NCI-H345 treated with DMSO at 0.1 percent for 48 hours (cell line): ENCODE data around the gene NOSIP.
A peak's percentile ranks its signal among the peaks of the same experiment; 100 is the strongest.

ENCODE experiments used
- DNase-seq: peaks from one replicate; lab custom pipeline; 2025; ENCODE audit not compliant: unreplicated experiment; lab: John Stamatoyannopoulos, UW

Gene NOSIP

GRCh38 chr19:49573009-49573408, 7.3 kb downstream of the NOSIP start:
- no peak for DNase-seq

DNA sequence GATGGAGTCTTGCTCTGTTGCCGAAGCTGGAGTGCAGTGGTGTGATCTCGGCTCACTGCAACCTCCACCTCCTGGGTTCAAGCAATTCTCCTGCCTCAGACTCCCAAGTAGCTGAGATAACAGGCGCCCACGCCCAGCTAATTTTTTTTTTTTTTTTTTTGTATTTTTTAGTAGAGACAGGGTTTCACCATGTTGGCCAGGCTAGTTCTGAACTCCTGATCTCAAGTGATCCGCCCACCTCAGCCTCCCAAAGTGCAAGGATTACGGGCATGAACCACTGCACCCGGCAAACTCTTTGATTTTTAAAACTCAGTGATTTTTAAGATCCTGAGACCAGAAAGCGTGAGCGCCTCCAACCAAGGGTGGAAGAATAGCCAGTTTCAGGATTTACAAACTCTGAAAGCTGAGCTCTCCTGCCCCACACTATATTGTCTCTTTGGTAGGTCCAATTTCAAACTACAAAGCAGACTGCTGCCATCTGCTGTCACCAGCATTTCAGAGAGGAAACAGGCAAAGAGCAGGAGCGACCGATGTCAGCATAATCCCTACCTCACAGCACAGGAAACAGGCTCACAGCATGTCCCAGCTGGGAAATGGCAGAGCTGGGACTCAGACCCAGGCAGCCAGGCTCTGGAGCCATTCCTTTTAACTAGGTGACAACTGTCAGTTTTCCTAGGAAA, 9.2 kb downstream of the NOSIP start:
- no peak for DNase-seq

GRCh38 chr19:49570138-49570856, 10.1 kb downstream of the NOSIP start:
- peak; percentile 53 for DNase-seq

GRCh38 chr19:49567861-49568441, 12.4 kb downstream of the NOSIP start:
- no peak for DNase-seq

DNA sequence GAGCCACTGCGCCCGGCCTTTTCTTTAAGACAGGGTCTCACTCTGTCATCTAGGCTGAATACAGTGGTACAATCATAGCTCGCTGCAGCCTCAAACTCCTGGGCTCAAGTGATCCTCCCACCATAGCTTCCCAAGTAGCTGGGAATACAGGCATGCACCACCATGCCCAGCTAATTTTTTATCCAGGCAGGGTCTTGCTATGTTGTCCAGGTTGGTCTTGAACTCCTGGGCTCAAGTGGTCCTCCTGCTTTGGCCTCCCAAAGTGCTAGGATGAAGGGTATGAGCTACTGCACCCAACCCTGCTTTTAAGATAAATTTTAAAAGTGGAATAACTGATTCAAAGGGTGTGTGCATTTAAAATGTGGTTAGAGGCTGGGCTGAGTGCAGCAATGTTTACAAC, 14.1 kb downstream of the NOSIP start:
- DNase-seq, result no peak

- DNase-seq, result no peak
These were observed 15.1 kb downstream of the NOSIP start for GRCh38 chr19:49565261-49565660.

DNA sequence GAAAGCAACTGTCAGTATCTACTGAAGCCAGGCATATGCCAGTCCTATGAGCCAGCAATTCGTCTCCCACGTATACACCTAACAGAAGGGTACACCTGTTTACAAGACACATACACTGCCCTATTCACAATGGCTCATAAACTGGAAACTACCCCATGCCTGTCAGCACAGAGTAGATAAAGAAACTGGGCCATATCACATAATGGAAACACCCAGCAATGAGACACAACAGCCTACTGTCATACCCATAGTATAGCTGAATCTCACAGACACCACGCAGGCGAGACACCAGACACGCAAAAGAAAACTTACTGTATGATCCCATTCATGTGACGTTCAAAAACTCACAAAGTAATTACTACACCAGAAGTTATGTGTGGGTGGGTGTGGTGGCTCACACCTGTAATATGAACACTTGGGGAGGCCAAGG, 15.7 kb downstream of the NOSIP start:
- no peak for DNase-seq

DNA sequence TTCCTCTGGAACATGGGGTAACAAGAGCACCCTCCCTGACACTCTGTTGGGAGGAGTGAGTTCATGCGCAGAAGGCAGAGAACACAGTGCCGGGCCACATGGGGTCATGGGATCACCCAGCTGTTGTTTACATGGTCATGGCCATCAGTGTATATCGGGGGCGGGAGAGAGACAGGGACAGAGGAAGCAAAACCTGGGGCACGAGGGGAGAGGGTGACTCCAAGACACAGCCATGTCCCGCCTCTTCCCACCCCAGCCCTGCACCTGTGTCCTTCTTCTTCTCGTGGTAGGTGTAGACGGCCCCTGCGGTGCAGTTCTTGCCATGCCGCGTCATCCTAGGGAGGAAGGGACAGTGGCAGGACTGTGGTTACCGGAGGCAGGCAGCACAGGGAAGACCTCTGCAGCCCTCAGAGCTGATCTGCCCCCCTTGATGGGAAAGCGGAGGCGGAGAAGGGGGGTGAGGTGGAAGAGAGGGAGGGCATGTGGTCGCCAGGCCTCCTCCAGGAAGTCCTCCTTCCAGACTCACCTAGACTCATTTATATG, 19.9 kb downstream of the NOSIP start:
- DNase-seq, result no peak

DNA sequence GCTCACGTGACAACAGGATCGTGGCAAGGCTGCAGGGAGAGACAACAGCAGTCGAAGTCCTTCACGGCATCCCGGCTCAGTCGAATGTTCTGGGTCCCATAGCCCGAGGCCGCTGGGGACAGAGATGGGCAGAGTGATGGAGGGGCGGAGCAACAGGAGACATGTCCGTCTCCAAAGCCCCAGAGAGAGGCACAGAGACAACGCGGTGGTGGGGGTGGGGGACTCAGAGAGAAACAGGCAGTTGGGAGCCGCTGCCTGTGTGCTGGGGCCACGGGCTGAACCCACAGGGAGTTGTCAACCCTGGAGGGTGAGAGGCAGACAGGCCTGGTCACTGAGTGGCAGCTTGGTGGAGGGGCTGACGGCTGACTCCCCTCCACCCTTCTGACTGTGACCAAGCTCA, 20.4 kb downstream of the NOSIP start:
- DNase-seq, result no peak

GRCh38 chr19:49559443-49559842, 20.9 kb downstream of the NOSIP start:
- no peak for DNase-seq

- no peak for DNase-seq
These were observed 21.8 kb downstream of the NOSIP start for GRCh38 chr19:49558591-49558990.

DNA sequence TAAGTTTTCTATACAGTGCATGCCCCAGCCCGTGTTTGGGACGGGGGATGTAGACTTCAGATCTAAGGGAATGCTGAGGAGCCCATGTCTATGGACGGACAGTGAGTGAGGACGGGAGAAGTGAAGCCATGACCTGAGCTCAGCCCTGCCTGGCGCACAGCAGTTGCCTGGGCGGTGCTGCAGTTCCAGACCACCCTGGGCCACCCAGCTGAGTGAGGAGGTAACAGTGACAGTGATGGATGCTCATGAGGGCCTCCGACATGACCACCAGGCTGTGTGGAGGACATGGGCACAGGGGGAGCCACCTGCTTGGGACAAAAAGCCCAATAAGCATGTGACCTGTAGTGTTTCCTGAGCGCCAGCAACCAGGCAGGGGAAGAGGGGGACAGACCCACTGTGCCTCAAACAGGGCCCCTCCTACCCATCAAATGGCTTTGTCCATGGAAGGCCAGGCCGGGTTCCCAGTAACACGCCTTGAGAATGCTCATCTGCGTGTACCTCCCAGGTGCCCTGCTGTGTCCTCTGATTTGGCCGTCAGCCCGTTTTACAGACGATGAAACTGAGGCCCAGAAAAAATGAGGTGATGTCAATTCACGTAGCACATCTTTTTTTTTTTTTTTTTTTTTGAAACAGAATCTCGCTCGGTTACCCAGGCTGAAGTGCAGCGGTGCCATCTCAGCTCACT, 22.6 kb downstream of the NOSIP start:
- no peak for DNase-seq

- DNase-seq, result no peak
These were observed 23.7 kb downstream of the NOSIP start for GRCh38 chr19:49556412-49557398.

- no peak for DNase-seq
These were observed 24.6 kb downstream of the NOSIP start for GRCh38 chr19:49555600-49556411.

DNA sequence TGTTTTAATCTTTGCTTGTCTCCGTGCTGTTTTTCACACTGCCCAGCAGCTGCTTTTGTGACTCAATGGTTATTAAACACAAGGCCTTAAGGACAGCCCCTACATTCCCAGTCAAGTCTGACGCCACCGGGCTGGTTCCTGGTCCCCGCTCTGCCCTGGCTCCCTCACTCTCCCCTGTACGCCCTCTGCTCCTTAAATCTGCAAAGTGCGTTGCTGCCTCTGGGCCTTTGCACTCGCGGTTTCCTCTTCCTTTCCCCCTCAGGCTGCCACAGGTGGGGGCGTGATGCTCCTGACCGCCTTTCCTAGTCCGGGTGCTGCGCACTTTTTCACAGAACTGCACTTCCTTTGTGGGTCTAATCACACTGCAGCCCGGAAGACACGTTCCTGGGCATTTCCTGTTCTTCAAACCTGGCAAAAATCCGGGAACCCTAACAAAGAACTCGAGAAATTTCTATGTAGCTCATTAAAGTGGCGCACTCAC, 25.6 kb downstream of the NOSIP start:
- no peak for DNase-seq

GRCh38 chr19:49553451-49554271, 26.7 kb downstream of the NOSIP start:
- no peak for DNase-seq

DNA sequence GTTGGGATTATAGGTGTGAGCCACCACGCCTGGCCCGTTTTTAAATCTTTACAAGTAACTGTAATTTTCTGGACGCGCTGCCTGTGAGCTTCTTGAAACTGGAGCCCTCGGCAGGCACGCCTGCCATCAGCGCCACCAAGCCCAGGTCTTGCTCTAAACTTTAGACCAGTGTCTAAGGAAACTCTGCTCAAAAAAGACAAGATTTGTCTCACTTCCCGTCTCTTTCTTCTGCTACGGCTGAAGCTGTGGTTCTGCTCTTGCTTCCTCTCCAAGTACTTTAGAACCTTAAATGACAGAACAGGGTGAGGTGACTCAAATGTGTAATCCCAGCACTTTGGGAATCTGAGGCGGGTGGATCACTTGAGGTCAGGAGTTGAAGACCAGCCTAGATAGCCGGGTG, 27.6 kb downstream of the NOSIP start:
- DNase-seq, result no peak

GRCh38 chr19:49551531-49551930, 28.8 kb downstream of the NOSIP start:
- no peak for DNase-seq
